ENCODE measurements around the gene TMIE.

Gene TMIE

GRCh38 chr3:46711305-46711704 lies 10.1 kb downstream of the TMIE start:
- no peaks in the 10 kb centered on the region for H3K27me3 ChIP-seq (ENCODE audit: insufficient read depth, low read length)
- H3K4me3 ChIP-seq (ENCODE audit: low read length), result no peak overlapping the region
- H3K9me3 ChIP-seq (ENCODE audit: low read length), result no peaks in the 10 kb centered on the region
- no peaks in the 10 kb centered on the region for H3K36me3 ChIP-seq (ENCODE audit: insufficient read depth, low read length)
- no peaks in the 10 kb centered on the region for H3K4me1 ChIP-seq (ENCODE audit: insufficient read depth, low read length)
- H2AFZ ChIP-seq (ENCODE audit: low read depth, low read length), result no peak overlapping the region

GRCh38 chr3:46711760-46712159 lies 10.6 kb downstream of the TMIE start:
- Histone ChIP-seq H3K36me3 (ENCODE audit: insufficient read depth, low read length) (no peaks in the 10 kb centered on the region), H3K4me1 (ENCODE audit: insufficient read depth, low read length) (no peaks in the 10 kb centered on the region), H2AFZ (ENCODE audit: low read depth, low read length) (no peak overlapping the region), H3K4me3 (ENCODE audit: low read length) (no peak overlapping the region), H3K27me3 (ENCODE audit: insufficient read depth, low read length) (no peaks in the 10 kb centered on the region), H3K9me3 (ENCODE audit: low read length) (no peaks in the 10 kb centered on the region)

GRCh38 chr3:46712191-46713049 lies 11.2 kb downstream of the TMIE start:
- Histone ChIP-seq H3K9me3 (ENCODE audit: low read length) (no peaks in the 10 kb centered on the region), H2AFZ (ENCODE audit: low read depth, low read length) (no peak overlapping the region), H3K36me3 (ENCODE audit: insufficient read depth, low read length) (no peaks in the 10 kb centered on the region), H3K27me3 (ENCODE audit: insufficient read depth, low read length) (no peaks in the 10 kb centered on the region), H3K4me3 (ENCODE audit: low read length) (no peak overlapping the region), H3K4me1 (ENCODE audit: insufficient read depth, low read length) (no peaks in the 10 kb centered on the region)

GRCh38 chr3:46713050-46713897 lies 12.1 kb downstream of the TMIE start:
- H3K4me1 ChIP-seq (ENCODE audit: insufficient read depth, low read length), result no peaks in the 10 kb centered on the region
- H3K27me3 ChIP-seq (ENCODE audit: insufficient read depth, low read length), result no peaks in the 10 kb centered on the region
- no peaks in the 10 kb centered on the region for H3K9me3 ChIP-seq (ENCODE audit: low read length)
- no peak overlapping the region for H3K4me3 ChIP-seq (ENCODE audit: low read length)
- H3K36me3 ChIP-seq (ENCODE audit: insufficient read depth, low read length), result no peaks in the 10 kb centered on the region
- H2AFZ ChIP-seq (ENCODE audit: low read depth, low read length), result no peak overlapping the region

- no peaks in the 10 kb centered on the region for H3K27me3 ChIP-seq (ENCODE audit: insufficient read depth, low read length)
- H3K4me1 ChIP-seq (ENCODE audit: insufficient read depth, low read length), result no peaks in the 10 kb centered on the region
- no peaks in the 10 kb centered on the region for H3K9me3 ChIP-seq (ENCODE audit: low read length)
- no peak overlapping the region for H2AFZ ChIP-seq (ENCODE audit: low read depth, low read length)
- H3K4me3 ChIP-seq (ENCODE audit: low read length), result no peak overlapping the region
- H3K36me3 ChIP-seq (ENCODE audit: insufficient read depth, low read length), result no peaks in the 10 kb centered on the region
These were observed 12.8 kb downstream of the TMIE start for GRCh38 chr3:46713898-46714552.

GRCh38 chr3:46714728-46715506 lies 13.7 kb downstream of the TMIE start:
- Histone ChIP-seq H3K27me3 (ENCODE audit: insufficient read depth, low read length) (no peaks in the 10 kb centered on the region), H3K4me1 (ENCODE audit: insufficient read depth, low read length) (no peaks in the 10 kb centered on the region)

GRCh38 chr3:46715507-46716175 lies 14.4 kb downstream of the TMIE start:
- H3K36me3 ChIP-seq (ENCODE audit: insufficient read depth, low read length), result no peaks in the 10 kb centered on the region
- no peak overlapping the region for H3K4me3 ChIP-seq (ENCODE audit: low read length)

More at GRCh38 chr3:46714728-46715506, 13.7 kb downstream of the TMIE start:
- no peaks in the 10 kb centered on the region for H3K36me3 ChIP-seq (ENCODE audit: insufficient read depth, low read length)
- H3K9me3 ChIP-seq (ENCODE audit: low read length), result no peaks in the 10 kb centered on the region
- no peak overlapping the region for H3K4me3 ChIP-seq (ENCODE audit: low read length)
- H2AFZ ChIP-seq (ENCODE audit: low read depth, low read length), result no peak overlapping the region

GRCh38 chr3:46716461-46717441 lies 15.6 kb downstream of the TMIE start:
- H3K4me3 ChIP-seq (ENCODE audit: low read length), result no peak overlapping the region
- H2AFZ ChIP-seq (ENCODE audit: low read depth, low read length), result no peak overlapping the region
- no peaks in the 10 kb centered on the region for H3K9me3 ChIP-seq (ENCODE audit: low read length)
- H3K4me1 ChIP-seq (ENCODE audit: insufficient read depth, low read length), result no peaks in the 10 kb centered on the region
- no peaks in the 10 kb centered on the region for H3K27me3 ChIP-seq (ENCODE audit: insufficient read depth, low read length)
- no peaks in the 10 kb centered on the region for H3K36me3 ChIP-seq (ENCODE audit: insufficient read depth, low read length)

More at GRCh38 chr3:46715507-46716175, 14.4 kb downstream of the TMIE start:
- no peaks in the 10 kb centered on the region for H3K27me3 ChIP-seq (ENCODE audit: insufficient read depth, low read length)
- H2AFZ ChIP-seq (ENCODE audit: low read depth, low read length), result no peak overlapping the region
- no peaks in the 10 kb centered on the region for H3K9me3 ChIP-seq (ENCODE audit: low read length)
- no peaks in the 10 kb centered on the region for H3K4me1 ChIP-seq (ENCODE audit: insufficient read depth, low read length)

GRCh38 chr3:46717447-46718231 lies 16.4 kb downstream of the TMIE start, which contains the start of gene PRSS50:
TSS of gene PRSS50 (minus strand) at chr3:46717869. CDS start at chr3:46717824, 45 bp downstream.
- H2AFZ ChIP-seq (ENCODE audit: low read depth, low read length), result no peak within 1 kb of the TSS
- H3K4me1 ChIP-seq (ENCODE audit: insufficient read depth, low read length), result no peaks in the 10 kb centered on the region
- no peak within 1 kb of the TSS for H3K4me3 ChIP-seq (ENCODE audit: low read length)
- no peaks in the 10 kb centered on the region for H3K9me3 ChIP-seq (ENCODE audit: low read length)
- H3K36me3 ChIP-seq (ENCODE audit: insufficient read depth, low read length), result no peaks in the 10 kb centered on the region
- no peaks in the 10 kb centered on the region for H3K27me3 ChIP-seq (ENCODE audit: insufficient read depth, low read length)

- Histone ChIP-seq H3K4me1 (ENCODE audit: insufficient read depth, low read length) (no peaks in the 10 kb centered on the region), H3K4me3 (ENCODE audit: low read length) (no peak overlapping the region), H3K36me3 (ENCODE audit: insufficient read depth, low read length) (no peaks in the 10 kb centered on the region), H3K9me3 (ENCODE audit: low read length) (no peaks in the 10 kb centered on the region), H3K27me3 (ENCODE audit: insufficient read depth, low read length) (no peaks in the 10 kb centered on the region), H2AFZ (ENCODE audit: low read depth, low read length) (no peak overlapping the region)
These were observed 17.9 kb downstream of the TMIE start for GRCh38 chr3:46719044-46719565.

Data from neuron (in vitro differentiated cells).